DMS114 treated with DMSO at 0.1 percent for 48 hours (cell line): Measurements from ENCODE around the gene ADAM12.
"Not testable (repeated sequence)": the region's sequence is repeated elsewhere in the genome, so short reads cannot be mapped to it uniquely, and the experiment has no call there.

Source experiments
- DNase-seq: peaks from one replicate; lab custom pipeline; 2025; ENCODE audit not compliant: unreplicated experiment; lab: John Stamatoyannopoulos, UW

ADAM12 gene

GRCh38 chr10:126402721-126403695 is 14.7 kb upstream of the ADAM12 start:
- no peak for DNase-seq

GRCh38 chr10:126400641-126401040 is 12.4 kb upstream of the ADAM12 start:
- no peak for DNase-seq

GRCh38 chr10:126398924-126399323 is 10.6 kb upstream of the ADAM12 start:
- no peak for DNase-seq

GRCh38 chr10:126398383-126398743 is 10.1 kb upstream of the ADAM12 start:
- no peak for DNase-seq

- DNase-seq, result no peak
Observed at GRCh38 chr10:126397640-126398382, 9.5 kb upstream of the ADAM12 start.

GRCh38 chr10:126397156-126397555 is 8.9 kb upstream of the ADAM12 start:
- DNase-seq, result no peak

- DNase-seq, result no peak
Observed at GRCh38 chr10:126394948-126395347, 6.7 kb upstream of the ADAM12 start.

GRCh38 chr10:126393076-126393475 is 4.8 kb upstream of the ADAM12 start:
- DNase-seq, result no peak

- no peak for DNase-seq
Observed at GRCh38 chr10:126392469-126392868, 4.2 kb upstream of the ADAM12 start.

GRCh38 chr10:126392068-126392467 is 3.8 kb upstream of the ADAM12 start:
- DNase-seq, result no peak

- DNase-seq, result no peak
Observed at GRCh38 chr10:126391192-126391885, 3.1 kb upstream of the ADAM12 start.

- no peak for DNase-seq
Observed at GRCh38 chr10:126390324-126390723, 2.0 kb upstream of the ADAM12 start.

GRCh38 chr10:126387041-126387921 is 996 bp downstream of the ADAM12 start:
- DNase-seq, result peak; percentile 59

- no peak for DNase-seq
Observed at GRCh38 chr10:126384269-126384873, 3.9 kb downstream of the ADAM12 start.

- no peak for DNase-seq
Observed at GRCh38 chr10:126380352-126381076, 7.8 kb downstream of the ADAM12 start.

GRCh38 chr10:126379166-126379565 is 9.1 kb downstream of the ADAM12 start:
- not testable (repeated sequence) for DNase-seq

GRCh38 chr10:126376956-126377355 is 11.3 kb downstream of the ADAM12 start:
- DNase-seq, result no peak

GRCh38 chr10:126375926-126376554 is 12.2 kb downstream of the ADAM12 start:
- DNase-seq, result no peak

- no peak for DNase-seq
Observed at GRCh38 chr10:126375299-126375698, 13.0 kb downstream of the ADAM12 start.
